GM12891 (cell line): ENCODE data around the gene HSF2.

ENCODE experiments used
- POLR2A ChIP-seq: IDR thresholded peaks from 2 replicates; pipeline ENCODE4 v1.6.1; 2011; ENCODE audit warnings: low read depth, low read length, control low read depth
- POLR2AphosphoS5 ChIP-seq: IDR thresholded peaks from 2 replicates; pipeline ENCODE4 v1.6.1; 2011; ENCODE audit warnings: low read depth, low read length, control low read depth
- POU2F2 ChIP-seq: IDR thresholded peaks from 2 replicates; pipeline ENCODE4 v1.6.1; 2011; ENCODE audit warnings: low read depth, mild to moderate bottlenecking, control low read depth, low read length, moderate library complexity
- TAF1 ChIP-seq: IDR thresholded peaks from 2 replicates; pipeline ENCODE4 v1.6.1; 2011; ENCODE audit warnings: low read depth, low read length, control low read depth

DNA sequence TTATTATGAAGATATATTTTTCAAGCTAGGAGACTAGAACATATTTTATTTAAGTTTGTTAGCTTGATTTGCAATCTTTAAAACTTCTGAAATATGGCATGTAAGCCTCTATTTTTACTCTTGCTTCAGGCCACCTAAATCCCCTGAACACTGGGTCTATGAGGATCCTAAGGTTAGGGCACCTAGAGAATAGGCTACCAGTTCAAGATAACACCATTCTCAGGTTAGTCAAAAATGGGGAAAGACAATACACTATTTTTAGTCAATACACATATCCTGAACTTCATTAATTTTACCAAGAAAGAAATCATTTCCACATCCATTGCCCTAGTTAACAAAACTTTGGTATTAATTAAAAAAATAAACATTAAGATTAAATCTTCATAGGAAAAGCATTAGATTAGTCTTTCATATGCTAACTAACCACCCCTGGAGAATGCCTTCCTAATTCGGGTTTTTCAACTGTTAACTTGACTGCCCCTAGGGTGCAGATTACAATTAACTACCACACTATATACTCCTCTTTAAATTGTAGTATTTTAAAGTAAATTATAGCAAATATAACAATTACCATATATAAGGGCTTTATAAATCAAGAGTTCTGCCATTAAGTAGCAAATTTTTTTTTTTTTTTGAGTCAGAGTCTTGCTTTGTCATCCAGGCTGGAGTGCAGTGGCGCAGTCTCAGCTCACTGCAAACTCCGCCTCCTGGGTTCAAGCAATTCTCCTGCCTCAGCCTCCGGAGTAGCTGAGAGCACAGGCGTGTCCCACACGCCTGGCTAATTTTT, 6.7 kb upstream of the HSF2 start:
- TF ChIP-seq TAF1: no peak
- TF ChIP-seq POLR2A: no peak
- no peak for TF ChIP-seq POLR2AphosphoS5
- TF ChIP-seq POU2F2: no peak
